DOHH2 (cell line): ENCODE results near the gene RHOT1.

Experiments used
- H3F3A ChIP-seq: fragments of 200-600 bp; sonication (generic), shearing (Covaris generic); 2 replicates; pipeline ENCODE4 v1.6.0; 2016; ENCODE audit warnings: antibody characterized with exemption, mild to moderate bottlenecking; ENCODE audit not compliant: control insufficient read depth, insufficient read depth
- H3K27ac ChIP-seq: fragments of 200-600 bp; sonication (generic); 2 replicates; pipeline ENCODE4 v1.5.1; 2014; ENCODE audit warnings: low read depth, mild to moderate bottlenecking, low read length, moderate library complexity
- H3K27me3 ChIP-seq: fragments of 200-600 bp; sonication (generic); 2 replicates; pipeline ENCODE4 v1.6.1; 2014; ENCODE audit warnings: mild to moderate bottlenecking, low read length, mixed read lengths; ENCODE audit not compliant: control insufficient read depth
- H3K36me3 ChIP-seq: fragments of 200-600 bp; sonication (generic); 2 replicates; pipeline ENCODE4 v1.6.1; 2014; ENCODE audit warnings: mild to moderate bottlenecking, low read length, moderate library complexity, mixed read lengths; ENCODE audit not compliant: control insufficient read depth
- H3K4me1 ChIP-seq: fragments of 200-600 bp; sonication (generic); 2 replicates; pipeline ENCODE4 v1.6.1; 2014; ENCODE audit warnings: mild to moderate bottlenecking, low read length, mixed read lengths; ENCODE audit not compliant: control insufficient read depth
- H3K4me2 ChIP-seq: fragments of 200-600 bp; sonication (generic); 2 replicates; pipeline ENCODE4 v1.6.0; 2014; ENCODE audit warnings: mild to moderate bottlenecking, low read length, moderate library complexity
- H3K4me3 ChIP-seq: fragments of 200-600 bp; sonication (generic); 2 replicates; pipeline ENCODE4 v1.5.1; 2014; ENCODE audit warnings: mild to moderate bottlenecking, low read length, mixed read lengths
- H3K79me2 ChIP-seq: fragments of 200-600 bp; sonication (generic); 2 replicates; pipeline ENCODE4 v1.6.1; 2014; ENCODE audit warnings: mild to moderate bottlenecking, low read length, mixed read lengths; ENCODE audit not compliant: control insufficient read depth
- H3K9me2 ChIP-seq: fragments of 200-600 bp; sonication (generic); replicated peaks from 2 replicates; pipeline ENCODE4 v1.6.1; 2014; ENCODE audit warnings: mild to moderate bottlenecking, low read length, mixed read lengths; ENCODE audit not compliant: control insufficient read depth
- H3K9me3 ChIP-seq: fragments of 200-600 bp; sonication (generic); 2 replicates; pipeline ENCODE4 v1.6.1; 2014; ENCODE audit warnings: antibody characterized with exemption, low read length, mixed read lengths; ENCODE audit not compliant: control insufficient read depth, insufficient read depth
- H4K20me1 ChIP-seq: fragments of 200-600 bp; sonication (generic); 2 replicates; pipeline ENCODE4 v1.6.0; 2014; ENCODE audit warnings: low read depth, mild to moderate bottlenecking, antibody characterized with exemption, low read length, moderate library complexity; ENCODE audit not compliant: control insufficient read depth, insufficient read depth
- CTCF ChIP-seq: fragments of 200-600 bp; sonication (generic); IDR thresholded peaks from one replicate; pipeline ENCODE4 v1.5.1; 2014; ENCODE audit warnings: antibody characterized with exemption, mild to moderate bottlenecking, low read depth, low read length; ENCODE audit not compliant: poor library complexity, severe bottlenecking
- EZH2phosphoT487 ChIP-seq: fragments of 200-600 bp; sonication (generic); IDR thresholded peaks from 2 replicates; pipeline ENCODE4 v1.6.1; 2017; ENCODE audit warnings: borderline replicate concordance, mild to moderate bottlenecking, antibody characterized with exemption, low read length, moderate library complexity, mixed read lengths

RHOT1 gene

GRCh38 chr17:32240750-32241149 lies 98.4 kb downstream of the RHOT1 start:
- no peaks in the 10 kb centered on the region for H4K20me1 ChIP-seq
- no peak overlapping the region for H3K4me3 ChIP-seq
- no peaks in the 10 kb centered on the region for H3F3A ChIP-seq
- H3K36me3 ChIP-seq = no peaks in the 10 kb centered on the region
- TF ChIP-seq EZH2phosphoT487 (no peak), CTCF (no peak)
- no peaks in the 10 kb centered on the region for H3K9me3 ChIP-seq
- H3K27me3 ChIP-seq = 0 out of 2 replicates have a peak, but pooled peaks cover 3% of the 10 kb centered on the region
- H3K9me2 ChIP-seq = no peaks in the 10 kb centered on the region
- no peak overlapping the region for H3K27ac ChIP-seq
- no peak overlapping the region for H3K4me2 ChIP-seq
- H3K4me1 ChIP-seq = no peaks in the 10 kb centered on the region
- H3K79me2 ChIP-seq = no peaks in the 10 kb centered on the region

- H3K4me3 ChIP-seq = no peak overlapping the region
- H3K79me2 ChIP-seq = no peaks in the 10 kb centered on the region
- no peak overlapping the region for H3K27ac ChIP-seq
- no peaks in the 10 kb centered on the region for H3F3A ChIP-seq
- no peaks in the 10 kb centered on the region for H3K4me1 ChIP-seq
- 0 out of 2 replicates have a peak, but pooled peaks cover 3% of the 10 kb centered on the region for H3K27me3 ChIP-seq
- no peak overlapping the region for H3K4me2 ChIP-seq
- no peaks in the 10 kb centered on the region for H4K20me1 ChIP-seq
- H3K9me3 ChIP-seq = no peaks in the 10 kb centered on the region
- no peak for TF ChIP-seq EZH2phosphoT487
- no peak for TF ChIP-seq CTCF
- H3K9me2 ChIP-seq = no peaks in the 10 kb centered on the region
- H3K36me3 ChIP-seq = no peaks in the 10 kb centered on the region
Measured at GRCh38 chr17:32241640-32242039, 99.3 kb downstream of the RHOT1 start.

- Histone ChIP-seq H3K36me3 (no peaks in the 10 kb centered on the region), H3K9me3 (no peaks in the 10 kb centered on the region), H3K9me2 (no peaks in the 10 kb centered on the region), H3K27ac (no peak overlapping the region), H3K4me1 (no peaks in the 10 kb centered on the region), H3F3A (no peaks in the 10 kb centered on the region), H3K27me3 (0 out of 2 replicates have a peak, but pooled peaks cover 3% of the 10 kb centered on the region), H3K4me2 (no peak overlapping the region), H3K4me3 (no peak overlapping the region), H4K20me1 (no peaks in the 10 kb centered on the region), H3K79me2 (no peaks in the 10 kb centered on the region)
- TF ChIP-seq CTCF = no peak
- no peak for TF ChIP-seq EZH2phosphoT487
Measured at GRCh38 chr17:32249475-32249874, 107.2 kb downstream of the RHOT1 start.
